Stimulated activated CD8-positive, alpha-beta memory T cell treated with anti-CD3 and anti-CD28 coated beads, Interleukin-4, amount 100 ng/mL, for 1 hour (primary cell): Measurements from ENCODE around the gene SLC25A48.
"Not testable (repeated sequence)": the region's sequence is repeated elsewhere in the genome, so short reads cannot be mapped to it uniquely, and the experiment has no call there.

Source experiments
- DNase-seq, 2 donors: peaks; one replicate each; pipeline ENCODE4 v3.0.0-alpha.2; 2020; ENCODE audit warnings: low read depth in 2 of 2, low spot score in 1 of 2

Gene SLC25A48

DNA sequence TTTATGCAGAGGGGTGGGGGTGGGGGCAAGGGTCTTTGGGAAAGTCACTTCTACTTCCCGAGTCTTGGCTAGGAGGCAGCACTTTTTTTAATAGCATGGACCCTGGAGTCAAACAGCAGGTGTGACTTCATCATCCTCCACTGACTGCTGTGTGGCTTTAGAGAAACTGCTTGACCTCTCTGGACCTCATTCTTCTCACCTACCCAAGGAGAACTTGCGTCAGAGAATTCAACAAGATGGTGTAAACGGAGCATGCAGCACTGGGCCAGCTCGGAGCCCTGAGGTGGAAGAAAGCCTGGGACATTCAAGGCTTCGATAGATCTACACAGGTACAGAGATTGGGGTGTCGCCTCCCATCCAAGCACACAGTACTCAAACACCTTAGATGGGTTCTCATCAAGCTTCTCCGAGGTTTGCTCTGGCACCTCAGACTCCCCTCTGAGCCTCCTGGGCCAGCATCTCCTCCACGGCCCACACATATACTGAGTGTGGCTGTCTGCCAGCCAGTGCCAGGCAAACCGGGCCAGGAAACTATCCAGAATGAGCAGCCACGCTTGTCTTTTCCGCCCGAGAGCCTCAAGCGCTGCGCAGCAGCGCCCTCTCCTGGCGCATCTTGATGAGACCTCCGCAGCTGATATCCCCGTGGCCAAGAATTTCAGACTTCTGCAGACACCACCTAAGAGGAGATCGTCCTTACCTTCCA lies 4.6 kb upstream of the SLC25A48 start:
- DNase-seq, result no peak

DNA sequence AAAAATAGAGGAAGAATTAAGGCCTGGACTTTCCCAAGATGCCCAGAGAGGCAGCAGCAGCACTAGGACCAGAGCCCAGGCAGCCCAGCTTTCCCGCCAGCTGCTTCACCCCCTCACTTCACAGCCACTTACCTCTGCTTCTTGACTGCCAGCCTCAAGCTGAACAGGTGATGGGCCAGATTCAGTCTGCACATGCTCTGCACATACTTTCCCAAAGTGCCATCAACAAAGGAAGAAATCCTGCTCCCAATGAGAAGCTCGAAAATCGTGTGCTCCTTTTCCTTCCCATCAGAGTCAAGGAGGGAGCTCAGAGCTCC lies 4.1 kb upstream of the SLC25A48 start:
- DNase-seq, result no peak

DNA sequence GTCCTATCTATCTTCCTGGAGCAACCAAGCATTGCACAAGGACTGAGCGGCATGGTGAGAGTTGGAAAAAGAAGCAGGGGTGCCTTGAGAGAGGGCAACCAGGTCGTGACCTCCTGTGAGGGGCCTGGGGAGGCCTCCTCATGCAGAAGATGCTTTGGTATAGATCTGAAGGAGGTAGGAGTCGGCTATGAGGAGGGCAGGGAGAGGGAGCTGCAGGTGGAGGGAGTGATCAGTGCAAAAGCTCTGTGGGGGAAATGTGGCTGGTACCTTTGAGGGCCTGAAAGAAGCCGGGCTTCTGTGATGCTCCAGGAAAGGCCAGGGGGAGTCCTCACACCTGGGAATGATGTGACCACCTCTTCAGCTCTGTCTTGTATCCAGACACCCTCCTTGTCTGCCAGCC lies 3.6 kb upstream of the SLC25A48 start:
- DNase-seq, result no peak

DNA sequence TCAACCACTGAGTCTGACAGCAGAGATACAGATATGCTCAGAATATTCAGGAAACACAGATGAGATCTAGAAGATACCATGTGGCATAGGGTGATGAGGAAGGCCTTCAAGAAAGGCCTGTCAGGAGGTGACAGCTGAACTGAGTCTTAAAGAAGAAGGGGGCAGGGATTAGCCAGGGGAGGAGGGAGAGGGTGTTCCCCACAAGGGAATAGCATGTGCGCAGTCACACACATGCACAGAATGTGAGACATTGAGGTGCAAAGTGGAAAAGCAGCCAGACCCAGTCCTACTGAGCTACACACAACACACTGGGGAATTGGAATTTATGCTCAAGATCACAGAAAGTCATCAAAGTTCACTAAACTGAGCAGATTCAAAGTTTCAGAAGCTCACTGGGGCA lies 3.0 kb upstream of the SLC25A48 start:
- DNase-seq, result no peak

DNA sequence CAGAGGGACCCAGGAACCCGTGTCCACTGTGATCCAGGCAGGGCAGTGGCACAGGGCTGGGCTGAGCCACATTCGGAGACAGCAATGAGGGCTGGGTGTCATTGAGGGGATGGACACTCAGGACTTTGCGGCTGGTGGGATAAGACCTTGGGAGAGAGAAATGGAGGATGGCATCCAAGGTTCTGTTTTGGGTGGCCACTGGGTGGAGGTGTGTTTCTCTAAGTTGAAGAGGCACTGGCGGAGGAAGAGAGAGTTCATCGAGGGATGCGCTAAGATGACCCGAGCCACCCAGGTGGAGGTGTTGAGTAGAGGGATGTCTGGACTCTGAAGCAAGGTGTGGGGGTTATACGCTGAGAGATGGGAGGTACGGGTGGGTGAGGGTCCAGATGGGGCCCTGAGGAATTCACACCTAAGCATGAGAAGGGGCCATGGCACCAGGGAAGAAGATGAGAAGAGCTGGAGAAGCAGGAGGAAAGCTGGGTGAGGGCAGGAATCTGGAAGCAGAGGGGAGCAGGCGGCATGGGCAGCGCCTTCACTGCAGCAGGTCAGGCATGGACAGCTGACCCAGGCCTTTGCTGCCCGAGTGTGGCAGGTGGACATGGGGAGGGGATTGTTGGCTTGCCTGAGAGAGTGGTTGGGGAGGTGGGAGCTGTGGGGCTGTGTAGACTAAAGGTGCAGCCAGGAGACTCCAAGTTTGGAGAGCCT lies 2.5 kb upstream of the SLC25A48 start:
- DNase-seq, result no peak

DNA sequence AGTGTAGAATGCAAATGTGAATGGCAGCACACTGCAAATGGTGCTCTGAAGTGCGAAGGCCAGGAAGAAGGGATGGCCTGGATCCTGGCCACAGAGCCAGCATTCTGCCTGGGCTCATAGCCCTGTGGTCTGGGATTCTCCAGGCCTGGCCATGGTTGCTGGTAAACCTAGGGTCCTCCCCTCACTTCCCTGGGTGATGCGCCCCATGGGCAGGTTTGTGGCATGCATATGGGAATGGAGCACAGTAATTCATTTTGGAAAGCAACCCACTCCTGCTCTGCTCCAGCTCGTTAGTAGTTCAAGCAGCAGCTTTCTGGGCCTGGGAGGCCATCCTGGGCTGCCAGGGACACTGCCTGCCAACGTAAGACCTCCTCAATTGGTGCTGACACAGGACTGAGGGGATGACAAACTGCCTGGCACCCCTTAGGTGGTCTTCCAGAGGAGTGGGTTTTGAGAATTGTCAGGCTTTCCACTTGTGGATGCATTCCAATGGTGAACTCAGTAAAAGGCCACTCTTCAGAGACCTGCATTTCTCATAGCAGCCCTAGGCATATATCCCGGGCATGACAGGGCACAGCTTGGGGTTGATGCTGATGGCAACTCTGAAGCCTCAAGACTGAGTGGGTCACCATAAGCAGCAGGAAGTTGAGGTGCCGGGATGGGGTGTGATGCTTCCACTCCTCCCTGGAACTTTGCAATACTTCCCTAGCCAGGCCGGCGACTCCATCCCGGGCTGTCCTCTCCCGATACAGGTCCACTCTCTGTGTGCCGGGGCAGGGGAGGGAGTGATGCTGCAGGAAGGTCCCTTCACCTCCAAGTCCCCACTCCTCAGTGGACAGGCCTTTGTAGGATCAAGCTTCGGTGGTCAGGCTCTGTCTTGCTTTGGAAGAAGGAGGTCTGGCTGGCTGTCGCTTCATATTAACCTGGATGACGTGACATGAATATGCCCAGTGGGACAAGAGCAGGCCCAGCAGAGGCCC lies 1.2 kb upstream of the SLC25A48 start:
- DNase-seq, result no peak

DNA sequence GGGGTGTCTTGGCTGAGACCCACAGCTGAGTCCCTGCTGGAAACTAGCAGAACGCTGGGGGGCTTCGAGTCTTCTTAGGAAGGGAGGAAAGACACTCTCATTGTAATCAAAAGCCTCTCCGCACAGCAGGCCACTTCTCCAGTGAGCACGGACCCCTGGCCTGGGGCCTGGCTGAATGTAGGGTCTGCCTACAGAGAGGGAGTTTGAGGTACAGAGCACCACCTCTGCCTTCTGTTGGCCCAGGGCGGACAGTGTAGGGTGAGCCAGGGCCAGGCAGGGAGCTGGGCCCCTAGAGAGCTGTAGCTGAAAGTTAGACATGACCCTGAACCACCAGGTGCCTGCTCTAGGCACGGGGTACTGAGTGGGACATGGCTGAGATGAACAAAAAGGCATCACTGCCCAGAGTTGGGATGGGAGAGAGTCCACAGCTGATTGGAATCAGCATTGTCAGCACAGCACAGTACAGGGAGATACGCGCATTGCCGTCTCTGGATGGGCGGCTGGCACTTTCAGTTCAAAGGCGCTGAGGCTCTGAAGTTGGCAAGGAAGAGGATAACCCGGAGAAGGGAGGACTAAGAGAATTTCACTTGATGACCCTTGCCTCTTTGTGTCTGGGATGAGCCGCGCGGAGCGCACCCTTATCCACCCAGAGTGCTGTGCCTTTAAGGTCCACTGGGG lies 363 bp upstream of the SLC25A48 start:
- DNase-seq, result no peak

DNA sequence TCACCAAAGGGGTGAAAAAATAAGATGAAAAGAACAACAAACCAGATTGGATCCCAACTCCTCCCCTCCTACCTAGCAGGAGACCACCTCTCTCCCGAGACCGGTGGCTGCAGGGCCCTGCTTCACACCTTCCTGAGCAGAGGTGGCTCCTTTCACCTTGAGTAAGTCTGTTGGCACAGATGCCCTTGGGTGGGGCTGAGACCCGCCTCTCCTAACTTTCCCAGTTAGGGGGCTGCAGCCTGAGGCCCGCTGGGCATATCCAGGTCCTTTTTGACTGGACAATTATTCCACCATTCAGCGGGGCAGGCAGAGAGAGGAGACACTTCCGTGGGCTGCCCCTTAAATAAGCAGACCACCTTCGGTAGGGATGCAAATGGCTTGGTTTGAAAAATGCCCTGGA lies 1.3 kb downstream of the SLC25A48 start:
- no peak for DNase-seq

DNA sequence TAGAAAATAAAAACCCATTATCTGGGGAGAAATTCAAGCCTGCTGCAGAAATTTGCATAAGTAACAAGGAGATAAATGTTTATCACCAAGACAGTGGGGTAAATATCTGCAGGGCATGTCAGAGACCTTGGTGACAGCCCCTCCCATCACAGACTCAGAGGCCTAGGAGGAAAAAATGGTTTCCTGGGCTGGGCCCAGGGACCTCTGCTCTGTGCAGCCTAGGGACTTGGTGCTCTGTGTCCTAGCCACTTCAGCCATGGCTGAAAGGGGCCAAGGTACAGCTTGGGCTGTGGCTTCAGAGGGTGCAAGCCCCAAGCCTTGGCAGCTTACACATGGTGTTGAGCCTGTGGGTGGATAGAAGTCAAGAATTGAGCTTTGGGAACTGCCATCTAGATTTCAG lies 3.9 kb downstream of the SLC25A48 start:
- not testable (repeated sequence) for DNase-seq

DNA sequence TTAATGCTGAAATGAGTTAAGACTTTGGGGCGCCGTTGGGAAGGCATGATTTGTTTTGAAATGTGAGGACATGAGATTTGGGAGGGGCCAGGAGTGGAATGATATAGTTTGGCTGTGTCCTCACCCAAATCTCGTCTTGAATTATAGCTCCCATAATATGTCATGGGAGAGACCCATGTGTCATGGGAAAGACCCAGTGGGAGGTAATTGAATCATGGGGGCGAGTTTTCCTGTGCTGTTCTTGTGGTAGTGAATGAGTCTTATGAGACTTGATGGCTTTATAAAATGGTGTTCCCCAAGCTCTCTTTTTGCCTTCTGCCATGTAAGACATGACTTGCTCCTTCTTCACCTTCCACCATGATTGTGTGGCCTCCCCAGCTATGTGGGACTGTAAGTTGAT lies 5.1 kb downstream of the SLC25A48 start:
- DNase-seq, result no peak

DNA sequence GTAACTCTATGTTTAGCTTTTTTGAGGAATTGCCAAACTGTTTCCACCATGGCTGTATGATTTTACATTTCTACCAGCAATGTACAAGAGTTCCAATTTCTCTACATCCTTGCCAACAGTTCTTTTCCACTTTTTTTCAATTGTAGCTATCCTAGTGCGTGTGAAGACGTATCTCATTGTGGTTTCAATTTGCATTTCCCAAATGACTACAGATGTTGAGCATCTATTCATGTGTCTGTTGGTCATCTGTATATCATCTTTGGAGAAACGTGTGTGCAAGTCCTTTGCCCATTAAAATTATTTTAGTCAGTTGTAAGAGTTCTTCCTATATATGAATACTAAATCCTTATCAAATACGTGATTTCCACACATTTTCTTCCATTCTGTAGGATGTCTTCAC lies 6.5 kb downstream of the SLC25A48 start:
- no peak for DNase-seq

DNA sequence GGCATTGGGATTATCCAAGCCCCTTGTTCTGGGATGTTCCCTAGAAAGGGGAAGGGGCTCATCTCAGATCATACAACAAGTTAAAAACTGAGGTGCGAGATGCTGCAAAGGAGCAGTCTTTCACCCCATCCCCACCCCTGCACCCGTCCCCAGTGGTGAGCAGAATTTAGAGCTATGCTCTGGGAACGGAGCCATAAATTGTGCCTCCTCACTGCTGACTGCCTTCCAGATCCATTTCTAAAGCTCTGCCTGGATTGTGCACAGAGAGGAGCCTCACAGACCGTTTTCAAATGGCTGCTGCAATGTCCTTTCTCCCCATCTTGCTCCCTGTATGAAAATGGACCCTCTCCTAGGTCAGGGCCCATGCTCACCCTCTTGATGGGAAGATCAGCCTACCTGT lies 8.3 kb downstream of the SLC25A48 start:
- no peak for DNase-seq

DNA sequence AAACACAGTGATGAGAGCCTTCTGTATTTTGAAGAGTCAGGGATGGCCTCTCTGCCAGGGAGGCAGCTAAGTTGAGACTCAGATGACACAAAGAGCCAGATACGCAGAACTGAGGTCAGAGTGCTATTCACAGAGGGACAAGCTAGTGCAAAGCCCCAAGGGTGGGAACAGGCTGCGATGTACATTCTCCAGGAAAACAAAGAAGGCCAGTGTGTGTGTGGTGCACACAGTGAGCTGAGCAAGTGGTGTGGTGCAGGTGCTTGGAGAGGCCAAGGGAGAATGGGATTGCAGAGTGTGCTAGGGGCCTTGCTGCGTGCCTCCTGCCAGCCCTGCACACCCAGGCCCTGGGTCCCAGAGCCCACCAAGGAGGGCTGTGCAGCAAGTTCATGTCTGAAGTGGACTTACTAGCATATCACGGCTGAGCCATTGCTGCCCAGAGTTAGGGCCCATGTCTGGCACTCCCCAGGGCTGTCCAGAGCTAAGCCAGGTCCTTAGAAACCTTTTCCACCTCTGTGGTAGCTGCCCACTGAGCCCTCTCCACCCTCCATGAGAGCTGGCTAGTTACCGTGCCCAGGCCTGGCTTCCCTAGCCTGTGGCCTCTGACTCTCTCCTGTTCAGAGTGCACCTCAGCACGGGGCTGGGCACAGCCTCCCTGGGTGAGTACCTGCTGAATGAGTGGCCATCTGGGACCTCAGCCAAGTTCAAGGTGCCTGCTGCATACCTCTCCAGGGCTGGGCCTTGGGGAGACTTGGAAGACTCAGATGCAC lies 9.3 kb downstream of the SLC25A48 start:
- DNase-seq, result no peak

DNA sequence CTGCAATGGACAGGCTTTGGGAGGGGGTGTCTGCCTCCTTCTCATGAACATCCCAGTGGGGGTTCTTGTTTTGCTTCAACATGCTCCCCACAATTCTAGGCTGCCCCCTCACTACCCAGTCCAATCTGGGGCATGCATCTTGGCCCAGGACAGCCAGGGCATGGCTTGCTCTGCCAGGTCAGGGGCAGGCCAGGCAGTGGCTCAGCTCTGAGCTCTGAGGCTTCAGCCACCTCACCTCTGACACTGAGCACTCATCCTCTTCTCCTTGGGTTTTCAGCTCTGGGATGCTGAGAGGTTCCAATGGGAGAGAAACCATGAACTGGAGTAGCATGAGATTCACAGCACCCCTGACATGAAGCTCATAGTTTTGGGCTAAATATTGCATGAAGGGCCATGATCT lies 11.8 kb downstream of the SLC25A48 start:
- DNase-seq, result no peak

DNA sequence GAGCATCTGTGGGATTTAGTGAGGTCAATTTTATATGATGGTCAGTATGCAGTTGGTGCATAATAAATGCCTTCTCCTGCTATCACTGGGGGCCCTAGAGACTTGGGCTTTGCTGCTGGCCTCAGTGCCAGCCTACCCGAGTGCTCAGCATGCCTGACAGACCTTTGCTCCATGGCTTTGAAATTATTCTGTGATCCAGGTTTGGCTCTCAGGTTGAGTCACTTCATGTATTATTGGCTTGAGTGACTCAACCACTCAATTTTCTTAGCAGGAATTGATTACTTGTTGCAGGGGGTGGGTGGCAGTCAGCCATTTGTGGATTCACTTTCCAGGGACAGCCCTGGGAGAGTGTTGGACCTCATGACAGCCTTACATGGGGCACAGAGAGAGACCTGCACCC lies 13.5 kb downstream of the SLC25A48 start:
- no peak for DNase-seq

DNA sequence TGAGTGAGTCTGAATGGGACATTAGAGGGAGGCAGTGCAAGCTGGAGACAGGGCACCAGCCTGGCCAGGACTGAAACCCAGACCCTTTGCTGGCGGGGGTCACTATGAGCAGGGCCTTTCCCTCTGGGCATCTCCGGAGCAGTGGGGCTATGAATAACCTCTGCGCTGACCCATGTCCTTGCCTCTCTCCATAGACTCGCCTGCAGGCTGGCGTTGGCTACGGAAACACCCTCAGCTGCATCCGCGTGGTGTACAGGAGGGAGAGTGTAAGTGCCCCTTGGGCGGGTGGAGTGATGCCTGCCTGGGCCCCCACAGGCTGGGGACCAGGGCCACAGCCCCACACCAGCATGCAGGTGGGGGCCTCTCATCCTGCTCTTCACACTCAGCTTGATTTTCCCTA lies 15.8 kb downstream of the SLC25A48 start:
- DNase-seq, result no peak

DNA sequence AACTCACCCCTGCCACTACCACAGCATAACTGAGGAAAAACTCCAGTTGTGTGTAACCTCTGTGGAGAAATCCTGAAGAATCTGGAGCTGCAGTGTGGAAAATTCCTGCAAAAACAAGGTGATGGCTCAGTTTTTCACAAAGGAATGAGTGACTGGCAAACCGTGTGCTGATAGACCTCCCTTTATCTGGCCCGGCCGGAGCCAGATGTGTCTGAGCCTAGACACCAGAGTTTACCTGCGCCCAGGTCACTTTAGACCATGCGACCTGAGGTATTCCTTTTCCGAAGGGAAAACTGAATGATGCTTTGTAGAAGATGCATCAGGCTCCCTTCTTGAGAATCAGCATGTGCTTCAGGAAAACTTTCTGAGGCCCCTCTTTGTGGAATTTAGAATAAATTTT lies 16.2 kb downstream of the SLC25A48 start:
- no peak for DNase-seq

DNA sequence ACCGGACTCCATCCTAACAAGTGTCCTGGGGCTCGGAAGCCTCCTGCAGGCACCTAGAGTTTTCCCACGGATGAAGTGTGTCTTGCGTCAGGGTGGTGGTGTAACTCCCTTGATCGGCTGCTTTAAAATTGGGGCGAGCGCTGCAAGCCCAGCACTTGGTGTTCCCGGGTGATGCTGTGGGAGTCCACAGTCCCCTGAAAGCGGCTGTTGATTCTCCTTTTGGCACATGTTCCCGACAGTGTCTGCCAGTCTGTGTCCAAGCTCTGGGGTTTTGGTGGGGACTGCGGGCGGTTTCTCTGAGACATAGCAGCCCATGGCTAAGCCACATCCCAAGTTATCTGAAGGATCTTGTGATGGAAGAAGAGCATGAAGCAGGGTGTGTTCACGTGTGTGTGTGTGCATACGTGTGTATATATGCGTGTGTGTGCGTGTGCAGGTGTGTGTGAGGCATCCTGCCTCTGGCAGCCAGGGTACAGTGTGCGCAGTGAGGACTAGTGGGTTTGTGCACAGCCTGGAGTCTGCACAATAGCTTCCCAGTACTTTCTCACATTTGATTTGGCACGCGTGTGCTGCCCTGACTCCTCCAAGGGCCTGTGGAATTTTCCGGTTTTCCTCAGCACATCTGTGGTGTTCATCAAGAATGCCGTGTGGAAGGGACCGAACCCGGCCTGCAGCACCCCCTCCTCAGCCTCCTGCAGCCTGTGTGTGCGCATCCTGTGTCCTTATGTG lies 16.9 kb downstream of the SLC25A48 start:
- no peak for DNase-seq

DNA sequence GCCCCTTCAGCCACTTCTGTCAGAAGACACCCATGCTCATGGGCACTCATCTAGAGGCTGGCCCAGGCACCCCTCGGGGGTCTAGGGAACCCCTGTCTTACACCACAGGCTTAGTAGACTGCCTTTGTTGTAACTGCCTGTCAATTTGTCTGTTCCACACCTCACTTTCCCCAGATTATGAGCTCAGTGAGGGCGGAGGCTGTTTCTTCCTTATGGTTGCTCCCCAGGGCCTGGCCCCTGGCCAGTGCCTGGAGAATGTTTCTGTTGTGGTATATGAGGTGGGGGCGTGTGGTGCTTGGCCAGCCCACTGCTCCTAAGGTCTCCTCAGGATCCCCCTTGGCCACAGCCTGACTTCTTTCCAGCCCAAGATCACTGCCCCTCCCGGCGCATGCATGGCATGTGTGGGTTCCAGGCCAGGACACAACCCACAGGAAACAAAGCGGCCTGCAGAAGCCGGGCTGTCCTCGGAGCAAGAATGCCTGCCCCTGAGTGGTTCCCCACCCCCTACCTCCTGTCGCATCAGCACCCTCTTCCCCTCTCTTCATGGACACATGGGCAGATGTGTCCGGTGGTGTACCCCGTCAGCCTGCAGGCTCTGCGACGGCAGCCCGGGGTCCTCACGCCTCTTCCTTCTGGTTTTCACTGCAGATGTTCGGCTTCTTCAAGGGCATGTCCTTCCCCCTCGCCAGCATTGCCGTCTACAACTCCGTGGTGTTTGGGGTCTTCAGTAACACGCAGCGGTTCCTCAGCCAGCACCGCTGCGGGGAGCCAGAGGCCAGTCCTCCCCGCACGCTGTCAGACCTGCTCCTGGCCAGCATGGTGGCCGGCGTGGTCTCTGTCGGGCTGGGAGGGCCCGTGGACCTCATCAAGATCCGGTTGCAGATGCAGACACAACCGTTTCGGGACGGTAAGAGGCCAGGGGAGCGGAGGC lies 17.7 kb downstream of the SLC25A48 start:
- no peak for DNase-seq
